ENCODE data around the gene AWAT2.

Gene AWAT2

DNA sequence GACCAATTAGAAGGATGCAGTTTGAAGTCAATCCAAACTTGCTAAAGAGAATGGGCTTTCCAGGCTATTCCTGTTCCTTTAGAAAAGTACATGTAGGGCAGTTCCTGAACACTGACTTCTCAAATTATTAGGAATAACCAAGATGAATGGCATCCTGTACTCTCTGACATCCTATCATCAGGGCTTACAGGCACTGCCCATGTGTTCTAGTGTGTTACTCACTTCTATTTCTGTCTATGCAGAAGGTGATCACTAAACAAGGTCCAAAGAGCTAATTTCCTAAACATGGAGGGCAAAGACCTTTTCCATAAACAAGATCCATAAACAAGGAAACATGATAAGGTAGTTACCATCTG, 53.6 kb downstream of the AWAT2 start:
- DNase-seq (ENCODE audit: low read depth in 2 of 2), result no peak

DNA sequence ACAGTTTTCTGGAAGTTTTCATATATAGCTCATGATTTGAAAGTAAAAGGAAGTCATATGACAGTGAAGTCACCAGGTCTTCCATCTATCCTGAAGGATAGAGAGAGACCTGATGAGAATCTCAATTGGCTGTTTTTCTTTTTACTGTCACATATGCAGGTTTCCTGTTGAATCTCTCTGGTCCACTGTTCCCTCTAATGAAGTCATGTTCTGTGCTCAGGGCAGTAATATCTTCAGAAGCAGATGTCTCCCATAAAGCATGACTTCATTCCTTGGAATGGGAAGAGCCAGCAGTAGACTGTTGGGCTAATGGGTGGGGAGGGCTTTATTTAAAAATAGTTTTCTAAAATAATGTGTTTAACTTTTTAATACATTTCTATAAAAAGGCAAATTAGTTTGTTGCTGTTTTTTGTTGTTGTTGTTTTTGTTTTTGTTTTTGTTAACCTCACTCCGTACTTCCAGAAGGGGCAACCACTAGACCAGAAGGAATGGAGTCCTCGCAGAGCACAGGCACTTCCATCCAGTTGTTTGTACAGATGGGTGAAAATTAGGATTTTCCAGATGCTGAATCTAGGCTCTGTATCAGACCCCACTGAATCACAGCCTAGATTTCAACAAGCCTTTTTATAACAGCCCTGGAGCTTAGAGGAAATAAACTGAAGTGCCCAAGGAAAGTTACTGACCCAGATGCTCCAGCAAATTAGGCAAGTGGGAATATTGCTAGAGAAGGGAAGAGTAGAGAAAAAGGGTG, 54.2 kb downstream of the AWAT2 start:
- no peak for DNase-seq (ENCODE audit: low read depth in 2 of 2)

DNA sequence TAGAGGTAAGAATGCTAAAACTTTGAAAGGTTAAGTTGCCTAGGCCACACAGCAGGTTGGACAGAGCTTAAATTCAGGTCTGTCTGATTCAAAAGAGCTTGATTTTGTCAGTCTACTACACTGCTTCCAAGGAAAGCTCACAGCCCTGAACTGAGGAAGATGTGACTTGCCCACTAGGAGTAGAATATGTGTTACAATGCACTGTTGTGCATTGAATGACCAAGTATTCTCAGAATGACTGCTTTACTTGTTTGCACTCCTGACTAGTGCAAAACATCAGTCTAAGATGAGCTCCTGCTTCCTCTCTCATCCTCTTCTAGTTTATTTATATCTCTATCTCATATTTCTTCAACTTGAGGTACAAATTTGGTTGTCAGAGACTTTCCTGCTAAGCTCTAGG, 56.2 kb downstream of the AWAT2 start:
- no peak for DNase-seq (ENCODE audit: low read depth in 2 of 2)

DNA sequence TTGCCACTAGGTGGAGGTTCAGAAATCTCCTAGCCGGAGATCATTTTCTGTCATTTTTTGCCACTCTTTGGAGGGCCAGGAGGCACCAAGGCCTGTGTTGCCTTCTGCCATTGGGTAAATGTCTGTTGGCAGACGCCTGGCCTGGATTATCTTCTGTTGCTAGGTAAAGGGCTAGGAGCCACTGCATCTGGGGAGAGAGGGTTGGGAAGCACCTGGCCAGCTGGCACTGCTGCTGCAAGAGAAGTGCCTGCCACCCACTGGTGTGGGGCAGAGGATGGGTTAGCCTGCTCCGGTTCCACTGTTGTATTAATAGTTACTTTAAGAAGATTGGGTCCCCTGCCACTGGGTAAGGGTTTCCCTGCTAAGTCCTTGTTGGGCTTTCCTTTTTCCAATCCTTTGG, 58.1 kb downstream of the AWAT2 start:
- DNase-seq (ENCODE audit: low read depth in 2 of 2), result no peak
